Hepatocyte (in vitro differentiated cells): ENCODE results near the gene TEN1.

ENCODE experiments used
- EZH2phosphoT487 ChIP-seq: fragments of 200-600 bp; sonication (generic); IDR thresholded peaks from one replicate; pipeline ENCODE4 v1.6.1; 2018; ENCODE audit warnings: antibody characterized with exemption, mild to moderate bottlenecking, low read depth, moderate library complexity; ENCODE audit not compliant: unreplicated experiment, severe bottlenecking
- TF ChIP-seq, protein P1 (sequence below): fragments of 200-600 bp; sonication (generic); IDR thresholded peaks from 2 replicates; pipeline ENCODE4 v1.5.1; 2016; ENCODE audit warnings: antibody characterized with exemption, mild to moderate bottlenecking; ENCODE audit not compliant: poor library complexity

- TF ChIP-seq, protein P1, sequence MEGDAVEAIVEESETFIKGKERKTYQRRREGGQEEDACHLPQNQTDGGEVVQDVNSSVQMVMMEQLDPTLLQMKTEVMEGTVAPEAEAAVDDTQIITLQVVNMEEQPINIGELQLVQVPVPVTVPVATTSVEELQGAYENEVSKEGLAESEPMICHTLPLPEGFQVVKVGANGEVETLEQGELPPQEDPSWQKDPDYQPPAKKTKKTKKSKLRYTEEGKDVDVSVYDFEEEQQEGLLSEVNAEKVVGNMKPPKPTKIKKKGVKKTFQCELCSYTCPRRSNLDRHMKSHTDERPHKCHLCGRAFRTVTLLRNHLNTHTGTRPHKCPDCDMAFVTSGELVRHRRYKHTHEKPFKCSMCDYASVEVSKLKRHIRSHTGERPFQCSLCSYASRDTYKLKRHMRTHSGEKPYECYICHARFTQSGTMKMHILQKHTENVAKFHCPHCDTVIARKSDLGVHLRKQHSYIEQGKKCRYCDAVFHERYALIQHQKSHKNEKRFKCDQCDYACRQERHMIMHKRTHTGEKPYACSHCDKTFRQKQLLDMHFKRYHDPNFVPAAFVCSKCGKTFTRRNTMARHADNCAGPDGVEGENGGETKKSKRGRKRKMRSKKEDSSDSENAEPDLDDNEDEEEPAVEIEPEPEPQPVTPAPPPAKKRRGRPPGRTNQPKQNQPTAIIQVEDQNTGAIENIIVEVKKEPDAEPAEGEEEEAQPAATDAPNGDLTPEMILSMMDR, result no peak
- TF ChIP-seq EZH2phosphoT487, result no peak
These were observed 2.1 kb downstream of the TEN1 start for GRCh38 chr17:75981019-75981615.
